Progenitor cell of endocrine pancreas (in vitro differentiated cells): ENCODE data around the gene TCP11X2. TPM values are rescaled to one million over a fixed set of nuclear protein-coding genes. Genes with fewer than 3 reads are reported as not detected.
"Not testable (repeated sequence)": the region's sequence is repeated elsewhere in the genome, so short reads cannot be mapped to it uniquely, and the experiment has no call there.

Source experiments
- DNase-seq: peaks from one replicate; pipeline ENCODE4 v3.0.0; 2021; ENCODE audit warnings: low spot score; ENCODE audit not compliant: unreplicated experiment
- H3K27ac Mint-ChIP-seq: 2 replicates; pipeline ENCODE4 v1.8.0; 2021; ENCODE audit warnings: mild to moderate bottlenecking, moderate library complexity, mixed read lengths
- H3K27me3 Mint-ChIP-seq: 2 replicates; pipeline ENCODE4 v1.8.0; 2021; ENCODE audit warnings: mixed read lengths
- H3K36me3 Mint-ChIP-seq: 2 replicates; pipeline ENCODE4 v1.8.0; 2022; ENCODE audit warnings: mixed read lengths; ENCODE audit not compliant: insufficient read depth
- H3K4me1 Mint-ChIP-seq: 2 replicates; pipeline ENCODE4 v1.8.0; 2021; ENCODE audit warnings: low read depth, mixed read lengths
- H3K4me3 Mint-ChIP-seq: 2 replicates; pipeline ENCODE4 v1.8.0; 2021; ENCODE audit warnings: low read depth, mild to moderate bottlenecking, moderate library complexity, mixed read lengths
- H3K9me3 Mint-ChIP-seq: 2 replicates; pipeline ENCODE4 v1.8.0; 2021; ENCODE audit warnings: low read depth, mixed read lengths
- CTCF ChIP-seq: fragments of 200-600 bp; sonication (generic); IDR thresholded peaks from one replicate; pipeline ENCODE4 v1.5.0; 2021; ENCODE audit warnings: antibody characterized with exemption, mild to moderate bottlenecking; ENCODE audit not compliant: unreplicated experiment
- long read RNA-seq: library from polyadenylated mRNA; unstranded; transcript quantifications from one replicate; pipeline ENCODE4 v2.0.0, GENCODE V29; 2020
- total RNA-seq: library from RNA; stranded (reverse); gene quantifications from 2 replicates; pipeline ENCODE4 v1.2.1, GENCODE V29; 2021

The TCP11X2 gene
- 4.7 and 5.3 TPM in 2 replicates for total RNA-seq
- long read RNA-seq, partial matches to known transcripts: 1 of 3 reads
- long read RNA-seq, other reads (novel, unspliced or antisense): 0 of 3 reads

GRCh38 chrX:102471762-102472220 is at the start of gene TCP11X2:
Gene TCP11X2 (minus strand): TSS chrX:102471812.
- H3K27ac Mint-ChIP-seq, H3K27me3 Mint-ChIP-seq, H3K9me3 Mint-ChIP-seq, H3K36me3 Mint-ChIP-seq, H3K4me3 Mint-ChIP-seq, H3K4me1 Mint-ChIP-seq, DNase-seq: not testable (repeated sequence)

GRCh38 chrX:102517326-102517725 is 45.7 kb upstream of the TCP11X2 start:
- peak; percentile 27 for TF ChIP-seq CTCF
- Mint-ChIP-seq H3K4me3 (peak overlapping the region; percentile 85), H3K27me3 (peaks cover 3% of the 10 kb centered on the region), H3K27ac (no peak overlapping the region), H3K36me3 (peaks cover 11% of the 10 kb centered on the region), H3K4me1 (peaks cover 14% of the 10 kb centered on the region), H3K9me3 (peaks cover 5% of the 10 kb centered on the region)
- no peak for DNase-seq

GRCh38 chrX:102515975-102516941 is 44.6 kb upstream of the TCP11X2 start, which contains the start of gene TMSB15A:
Gene TMSB15A (minus strand): TSS chrX:102516739.
- Mint-ChIP-seq H3K36me3 (peaks cover 12% of the 10 kb centered on the region), H3K4me3 (peak within 1 kb of the TSS; percentile 85), H3K9me3 (peaks cover 6% of the 10 kb centered on the region), H3K4me1 (peaks cover 14% of the 10 kb centered on the region), H3K27ac (peak within 1 kb of the TSS; percentile 98), H3K27me3 (peaks cover 3% of the 10 kb centered on the region)
- peak; percentile 54 for DNase-seq
- no peak for TF ChIP-seq CTCF

GRCh38 chrX:102514536-102514935 is 42.9 kb upstream of the TCP11X2 start:
- H3K9me3 Mint-ChIP-seq: peaks cover 13% of the 10 kb centered on the region
- H3K27me3 Mint-ChIP-seq: peaks cover 7% of the 10 kb centered on the region
- peaks cover 14% of the 10 kb centered on the region for H3K4me1 Mint-ChIP-seq
- H3K4me3 Mint-ChIP-seq: peak overlapping the region; percentile 85
- DNase-seq: no peak
- no peak overlapping the region for H3K27ac Mint-ChIP-seq
- peaks cover 17% of the 10 kb centered on the region for H3K36me3 Mint-ChIP-seq
- TF ChIP-seq CTCF: no peak

- Mint-ChIP-seq H3K27ac (no peak overlapping the region), H3K9me3 (peaks cover 23% of the 10 kb centered on the region), H3K27me3 (no peaks in the 10 kb centered on the region), H3K4me3 (no peak overlapping the region), H3K36me3 (peaks cover 2% of the 10 kb centered on the region), H3K4me1 (no peaks in the 10 kb centered on the region)
- TF ChIP-seq CTCF: no peak
- no peak for DNase-seq
Measured at GRCh38 chrX:102498732-102499131, 27.1 kb upstream of the TCP11X2 start.
